Head of caudate nucleus (tissue), 42 donors: ENCODE results near the gene PTCD3.

Experiments
- DNase-seq, 42 donors: peaks; one replicate each; pipeline versions ENCODE4 v3.0.0 to v3.0.0-alpha.2; 2020 to 2021; ENCODE audit warnings: mixed read lengths in 7 of 42
- intact Hi-C: fragments of 100-400 bp; cut with DNase I; formaldehyde crosslinking; loops from one replicate; pipeline ENCODE4 v1.15.0; 2022

Gene PTCD3

DNA sequence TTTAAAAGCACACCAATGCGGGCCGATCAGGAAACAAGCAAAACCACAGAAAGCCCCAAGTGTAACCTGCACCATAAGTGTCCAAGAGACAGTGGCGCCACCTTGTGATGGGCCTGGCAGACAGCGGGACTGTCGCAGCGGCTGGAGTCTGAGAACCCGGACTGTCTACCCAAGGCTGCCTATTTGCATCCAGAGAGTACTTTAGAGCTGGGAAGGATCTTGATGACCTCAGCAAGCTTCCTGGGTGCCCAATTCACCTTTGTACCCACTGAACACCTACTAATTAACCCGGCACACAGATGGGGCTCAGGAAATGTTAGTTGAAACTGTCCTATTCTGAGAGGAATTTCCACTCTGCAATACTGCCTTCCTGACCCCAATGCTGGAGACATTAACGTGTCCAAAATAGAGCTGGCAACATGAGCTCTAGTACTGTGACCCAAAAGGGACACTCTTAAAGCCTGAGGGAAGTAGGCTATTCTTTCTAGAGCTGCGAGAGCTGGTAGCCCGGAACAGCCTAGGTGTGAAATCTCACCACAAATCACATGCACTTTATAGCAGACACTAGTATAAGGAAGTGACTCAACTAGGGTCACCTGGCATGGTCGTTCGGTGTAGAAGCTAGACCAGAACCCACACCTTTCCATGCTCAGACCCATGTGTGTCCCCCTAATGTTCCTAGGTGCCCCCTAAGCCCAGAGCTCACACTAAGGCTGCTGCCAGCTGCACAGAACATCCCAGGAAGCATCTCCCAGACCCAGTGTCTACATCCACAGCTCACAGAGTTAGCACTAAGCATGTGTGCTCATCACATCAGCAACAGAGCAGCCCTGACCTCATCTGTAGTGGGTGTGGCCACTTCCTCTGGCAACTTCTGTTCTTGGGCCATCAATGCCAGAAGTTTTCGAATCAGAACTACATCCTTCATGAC, 25.8 kb upstream of the PTCD3 start:
- DNase-seq: peak; percentile 43 to 92 (median 82)
- intact Hi-C loops: loop anchor here (5.0 to 10.0 kb wide), 2 partner anchors 253 to 355 kb away; no protein-coding TSS in a partner anchor

GRCh38 chr2:86081724-86082123, 24.3 kb upstream of the PTCD3 start:
- DNase-seq: no peak
- intact Hi-C loops: loop anchor here (5.0 to 10.0 kb wide), 2 partner anchors 254 to 357 kb away; no protein-coding TSS in a partner anchor

DNA sequence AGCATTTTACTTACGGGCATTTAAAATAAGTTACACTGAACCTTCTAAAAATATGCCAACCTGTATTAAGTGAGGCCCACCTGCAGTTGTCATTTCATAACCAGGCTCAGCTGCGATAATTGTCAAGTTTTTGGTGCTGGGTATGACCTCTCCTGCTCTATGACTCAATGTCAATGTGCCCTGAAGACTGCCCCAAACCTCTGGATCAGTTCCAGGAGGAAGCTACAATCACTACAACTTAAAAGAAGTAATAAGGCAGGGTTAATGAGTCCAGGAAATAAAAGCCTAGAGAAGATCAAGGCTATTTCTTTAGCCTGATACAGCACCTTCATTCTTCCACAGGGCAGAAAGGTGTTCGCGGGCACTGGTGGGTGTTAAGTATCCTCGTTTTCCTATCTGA, 23.3 kb upstream of the PTCD3 start:
- no peak for DNase-seq
- intact Hi-C loops: loop anchor here (5.0 to 10.0 kb wide), 2 partner anchors 255 to 358 kb away; no protein-coding TSS in a partner anchor

DNA sequence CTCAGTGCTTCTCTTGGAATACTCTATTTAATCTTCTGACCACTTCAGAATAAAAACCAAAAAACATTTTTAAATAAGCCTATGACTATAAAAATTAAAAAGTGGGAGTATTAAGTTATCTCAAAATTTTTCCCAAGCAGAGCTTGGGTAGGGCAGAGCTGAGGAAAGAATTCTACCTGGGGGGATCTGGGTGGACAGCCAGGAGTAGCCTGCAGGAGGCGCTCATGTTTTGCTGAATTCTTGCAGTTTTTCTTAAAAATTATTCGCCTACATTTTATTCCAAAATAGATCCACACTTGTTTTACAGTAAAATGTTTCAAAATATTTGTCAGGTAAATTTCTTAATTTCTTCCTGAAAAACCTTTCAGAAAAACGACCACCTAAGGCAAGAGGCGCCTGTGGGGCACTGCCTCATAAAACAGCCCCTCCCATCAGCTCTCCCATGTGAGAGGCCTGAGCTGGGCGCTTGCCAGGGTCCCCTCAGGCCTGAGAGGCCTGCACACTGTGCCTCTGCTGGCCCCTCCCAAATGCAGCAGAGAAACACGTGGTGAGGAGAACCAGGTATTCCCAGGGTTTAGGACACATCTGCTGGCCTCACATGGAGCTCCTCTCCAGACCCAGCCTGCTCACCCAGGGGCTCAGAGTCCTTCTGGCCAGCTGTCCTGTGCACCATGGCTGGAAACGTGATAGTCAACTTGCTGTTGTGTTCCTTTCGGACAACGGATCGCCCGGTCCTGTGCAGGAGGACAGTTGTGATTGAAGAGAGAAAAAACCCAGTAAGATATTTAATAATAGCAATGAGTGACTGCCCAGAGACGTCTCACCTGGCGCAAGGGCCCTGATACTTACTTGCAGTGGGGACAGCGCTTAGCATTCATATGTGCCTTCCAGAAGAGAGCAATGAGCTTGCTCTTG, 17.8 kb upstream of the PTCD3 start:
- intact Hi-C loops: loop anchor here (10.0 kb wide), 1 partner anchor 363 kb away; no protein-coding TSS in a partner anchor
- no peak for DNase-seq

DNA sequence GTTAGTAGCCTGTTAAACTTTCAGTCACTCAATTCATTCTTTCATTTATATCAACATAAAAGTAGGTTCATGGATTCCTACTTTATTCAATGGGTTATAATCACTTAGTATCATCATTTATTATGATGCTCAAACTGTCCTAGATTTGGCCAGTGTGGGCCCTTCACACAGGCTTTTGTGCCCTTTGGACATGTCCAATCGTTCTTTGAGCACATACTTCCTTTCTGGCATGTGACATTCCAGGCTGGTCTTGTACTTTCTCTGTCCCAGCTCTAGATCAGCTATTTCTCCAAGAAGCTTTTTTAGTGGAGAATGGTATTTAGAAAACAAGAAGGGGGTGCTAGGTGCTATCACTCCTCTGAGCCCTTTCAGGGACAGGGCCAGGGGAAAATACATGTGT, 11.8 kb upstream of the PTCD3 start:
- no peak for DNase-seq
- intact Hi-C loops: no loop called here

- intact Hi-C loops: no loop called here
- no peak for DNase-seq
These were observed 8.7 kb upstream of the PTCD3 start for GRCh38 chr2:86097114-86097896.

GRCh38 chr2:86097913-86098312, 8.1 kb upstream of the PTCD3 start:
- intact Hi-C loops: no loop called here
- no peak for DNase-seq

- DNase-seq: no peak
- intact Hi-C loops: loop anchor here (10.0 kb wide), 1 partner anchor 93 kb away; the partner anchor contains the start of genes IMMT and MRPL35
These were observed 3.9 kb upstream of the PTCD3 start for GRCh38 chr2:86102157-86102556.

GRCh38 chr2:86105252-86105968, 625 bp upstream of the PTCD3 start, which contains the start of gene POLR1A:
Gene POLR1A (minus strand): TSS chr2:86105886. CDS start chr2:86105776, 110 bp downstream.
- intact Hi-C loops: loop anchor here (10.0 kb wide), 1 partner anchor 89 kb away; the partner anchor contains the start of genes IMMT and MRPL35
- DNase-seq: peak; percentile 82 to 98 (median 94)

DNA sequence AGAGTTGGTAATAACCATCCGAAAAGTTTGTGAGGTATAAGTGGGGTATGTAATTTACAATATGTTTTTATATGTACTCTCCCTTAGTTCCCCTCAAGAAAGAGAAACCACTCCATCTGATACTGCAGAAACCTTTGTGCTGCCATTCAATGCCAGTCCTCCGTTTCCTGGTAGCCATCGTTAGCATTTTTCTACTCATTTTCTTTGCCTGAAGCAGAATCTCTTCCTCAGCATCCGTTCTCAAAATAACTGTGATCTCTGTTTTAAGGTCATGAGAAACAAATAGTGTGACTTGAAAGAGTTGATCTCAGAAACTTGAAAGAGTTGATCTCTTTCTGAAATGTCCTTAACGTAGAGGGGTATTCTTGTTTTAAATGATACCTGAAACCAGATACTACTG, 996 bp downstream of the PTCD3 start:
- DNase-seq: no peak
- intact Hi-C loops: loop anchor here (10.0 kb wide), 1 partner anchor 88 kb away; the partner anchor contains the start of genes IMMT and MRPL35

DNA sequence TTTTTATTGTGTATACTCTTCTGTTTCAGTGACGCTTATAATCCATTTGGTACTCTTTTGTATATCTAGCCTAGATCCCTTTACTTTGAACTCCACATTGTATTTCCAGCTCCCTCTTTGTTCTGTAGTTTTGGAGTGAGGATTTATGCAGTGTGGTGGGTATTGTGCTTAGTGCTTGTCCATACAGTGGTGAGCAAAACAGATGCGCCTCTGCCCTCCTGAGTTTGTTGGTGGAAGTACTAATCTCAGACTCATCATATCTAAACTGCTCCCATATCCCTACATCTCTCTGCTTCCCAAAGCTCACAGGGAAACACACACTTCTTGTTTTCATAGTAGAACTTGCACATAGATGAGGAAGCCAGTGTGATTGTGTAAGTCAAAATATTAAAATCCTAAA, 12.1 kb downstream of the PTCD3 start:
- no peak for DNase-seq
- intact Hi-C loops: no loop called here

DNA sequence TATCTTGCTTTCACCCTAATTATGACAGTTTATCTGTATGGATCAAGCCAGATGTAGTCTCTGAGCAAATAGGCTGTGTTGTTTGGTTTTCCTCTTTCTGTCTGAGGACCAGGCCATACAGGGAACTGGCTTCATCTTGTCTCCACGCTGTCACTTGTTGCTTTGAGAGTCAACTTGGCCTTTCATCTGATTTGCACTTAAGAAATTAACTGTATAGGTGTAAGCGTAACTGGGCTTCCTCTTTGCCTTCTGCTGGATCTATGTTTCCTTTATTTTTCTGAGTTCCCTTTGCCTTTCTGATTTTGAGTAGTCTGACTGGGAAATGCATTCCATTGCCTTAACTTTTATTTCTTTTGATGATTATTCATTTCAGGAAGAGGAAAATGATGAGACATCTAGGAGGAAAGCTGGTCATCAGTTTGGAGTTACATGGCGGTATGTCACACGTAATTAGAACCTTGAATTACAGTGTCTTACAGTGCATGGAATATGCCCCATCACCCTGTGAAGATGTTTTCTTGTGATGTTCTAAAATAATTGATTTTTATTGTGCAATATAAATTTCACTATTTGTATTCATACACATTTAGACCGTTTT, 17.4 kb downstream of the PTCD3 start:
- intact Hi-C loops: no loop called here
- DNase-seq: no peak

DNA sequence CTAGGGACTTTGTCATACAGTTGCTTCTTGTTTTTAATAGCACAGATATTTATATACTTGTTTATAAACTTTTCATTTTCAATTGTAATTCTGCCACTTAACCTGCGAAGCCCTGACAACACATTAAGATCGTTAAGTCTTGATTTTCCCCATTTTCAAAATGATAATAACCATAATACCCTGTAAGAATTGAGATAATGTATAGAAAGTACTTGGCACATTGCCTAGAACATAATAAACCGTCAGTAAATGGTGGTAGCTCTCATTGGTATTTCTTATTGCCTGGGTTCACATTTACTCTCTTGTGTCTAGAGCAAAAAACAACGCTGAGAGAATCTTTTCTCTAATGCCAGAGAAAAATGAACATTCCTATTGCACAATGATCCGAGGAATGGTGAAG, 18.6 kb downstream of the PTCD3 start:
- DNase-seq: no peak
- intact Hi-C loops: no loop called here

- intact Hi-C loops: no loop called here
- DNase-seq: no peak
These were observed 28.7 kb downstream of the PTCD3 start for GRCh38 chr2:86134709-86135108.

DNA sequence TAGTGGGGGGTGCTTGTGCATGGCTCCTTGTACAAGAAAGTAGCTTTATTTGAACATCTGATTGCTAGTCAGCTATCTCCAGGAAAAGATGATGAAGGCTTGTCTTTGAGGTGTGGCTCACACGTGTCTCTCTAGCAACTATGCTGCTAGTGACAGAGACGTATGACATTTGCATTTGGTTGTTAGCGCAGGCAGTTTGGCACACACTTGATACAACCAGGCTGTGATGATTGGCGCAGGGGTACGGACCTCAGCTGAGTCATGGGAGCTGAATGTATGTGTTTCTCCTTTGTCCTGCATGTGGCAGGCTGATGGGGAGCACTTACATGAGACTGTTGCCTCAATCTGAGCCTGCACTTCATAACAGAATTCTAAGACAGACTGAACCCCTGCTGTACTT, 29.6 kb downstream of the PTCD3 start:
- peak in 34 of 42 donors; percentile 12 to 84 (median 38) for DNase-seq
- intact Hi-C loops: no loop called here

GRCh38 chr2:86136141-86136540, 30.1 kb downstream of the PTCD3 start:
- intact Hi-C loops: no loop called here
- no peak for DNase-seq
